ENCODE results near the gene INTS11. TPM values are rescaled to one million over a fixed set of nuclear protein-coding genes. Genes with fewer than 3 reads are reported as not detected.
A peak's percentile ranks its signal among the peaks of the same experiment; 100 is the strongest.

The INTS11 gene
- total RNA-seq, 1 donor from 2014 or later = 151 TPM

DNA sequence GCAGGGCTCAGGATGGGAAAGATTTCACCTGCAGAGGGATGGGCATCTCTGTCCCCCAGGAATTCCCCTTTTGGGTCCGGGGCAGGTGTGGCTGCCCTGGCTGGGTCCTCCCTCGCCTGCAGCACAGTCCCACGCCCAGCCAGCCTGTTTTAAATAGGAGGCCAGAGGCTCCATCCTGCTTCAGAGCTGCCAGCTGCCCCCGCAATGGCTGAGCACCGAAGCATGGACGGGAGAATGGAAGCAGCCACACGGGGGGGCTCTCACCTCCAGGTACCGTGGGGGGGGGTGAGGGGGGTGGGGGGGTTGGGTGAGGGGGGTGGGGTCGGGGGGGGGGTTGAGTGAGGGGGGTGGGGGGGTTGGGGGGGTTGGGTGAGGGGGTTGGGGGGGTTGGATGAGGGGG is 40.6 kb downstream of the INTS11 start:
- POLR2A ChIA-PET = interaction anchor here (0.8 kb wide), 1 partner anchor 301 kb away, joined by 3 read pairs; no protein-coding TSS in a partner anchor
- H3K27me3 Mint-ChIP-seq = no peaks in the 10 kb centered on the region
- no peak overlapping the region for H3K4me3 Mint-ChIP-seq
- no peaks in the 10 kb centered on the region for H3K9me3 Mint-ChIP-seq
- intact Hi-C loops (cut with micrococcal nuclease) = no loop called here
- DNase-seq = no peak
- CTCF ChIA-PET = no interaction called here
- ATAC-seq (ENCODE audit: low read depth) = peak; percentile 49
- H3K4me1 Mint-ChIP-seq = peaks cover 4% of the 10 kb centered on the region
- no peaks in the 10 kb centered on the region for H3K36me3 Mint-ChIP-seq (ENCODE audit: low read depth)
- no peak overlapping the region for H3K27ac Mint-ChIP-seq
- TF ChIP-seq, protein P1, sequence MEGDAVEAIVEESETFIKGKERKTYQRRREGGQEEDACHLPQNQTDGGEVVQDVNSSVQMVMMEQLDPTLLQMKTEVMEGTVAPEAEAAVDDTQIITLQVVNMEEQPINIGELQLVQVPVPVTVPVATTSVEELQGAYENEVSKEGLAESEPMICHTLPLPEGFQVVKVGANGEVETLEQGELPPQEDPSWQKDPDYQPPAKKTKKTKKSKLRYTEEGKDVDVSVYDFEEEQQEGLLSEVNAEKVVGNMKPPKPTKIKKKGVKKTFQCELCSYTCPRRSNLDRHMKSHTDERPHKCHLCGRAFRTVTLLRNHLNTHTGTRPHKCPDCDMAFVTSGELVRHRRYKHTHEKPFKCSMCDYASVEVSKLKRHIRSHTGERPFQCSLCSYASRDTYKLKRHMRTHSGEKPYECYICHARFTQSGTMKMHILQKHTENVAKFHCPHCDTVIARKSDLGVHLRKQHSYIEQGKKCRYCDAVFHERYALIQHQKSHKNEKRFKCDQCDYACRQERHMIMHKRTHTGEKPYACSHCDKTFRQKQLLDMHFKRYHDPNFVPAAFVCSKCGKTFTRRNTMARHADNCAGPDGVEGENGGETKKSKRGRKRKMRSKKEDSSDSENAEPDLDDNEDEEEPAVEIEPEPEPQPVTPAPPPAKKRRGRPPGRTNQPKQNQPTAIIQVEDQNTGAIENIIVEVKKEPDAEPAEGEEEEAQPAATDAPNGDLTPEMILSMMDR (IDR thresholded peaks at IDR 0.05) = no peak

DNA sequence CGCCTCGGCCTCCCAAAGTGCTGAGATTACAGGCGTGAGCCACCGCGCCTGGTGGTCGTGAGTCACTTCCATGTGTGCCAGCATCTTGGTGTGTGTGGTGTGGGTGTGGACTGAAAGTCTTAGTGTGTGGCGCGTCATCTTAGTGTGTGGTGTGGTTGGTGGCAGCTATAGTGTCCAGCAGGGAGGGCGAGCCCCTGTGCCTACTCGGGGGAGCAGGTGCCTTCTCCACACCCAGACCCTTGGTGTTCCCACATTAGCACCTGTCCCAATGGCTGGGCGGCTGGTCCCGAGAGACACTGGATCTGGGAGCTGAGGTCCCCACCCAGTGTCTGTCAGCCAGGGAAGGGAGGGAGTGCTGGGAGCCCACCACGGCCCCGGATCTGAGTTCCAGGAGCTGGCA is 41.5 kb downstream of the INTS11 start:
- DNase-seq (no peak), ATAC-seq (ENCODE audit: low read depth) (no peak)
- no peaks in the 10 kb centered on the region for H3K36me3 Mint-ChIP-seq (ENCODE audit: low read depth)
- H3K27me3 Mint-ChIP-seq = no peaks in the 10 kb centered on the region
- H3K4me1 Mint-ChIP-seq = peaks cover 4% of the 10 kb centered on the region
- ChIA-PET CTCF (no interaction called here), POLR2A (interaction anchor here (0.7 kb wide), 1 partner anchor 826 kb away, joined by 3 read pairs; no protein-coding TSS in a partner anchor)
- no peak overlapping the region for H3K4me3 Mint-ChIP-seq
- H3K9me3 Mint-ChIP-seq = no peaks in the 10 kb centered on the region
- TF ChIP-seq, protein P1 (IDR thresholded peaks at IDR 0.05) = no peak
- intact Hi-C loops (cut with micrococcal nuclease) = no loop called here
- no peak overlapping the region for H3K27ac Mint-ChIP-seq

DNA sequence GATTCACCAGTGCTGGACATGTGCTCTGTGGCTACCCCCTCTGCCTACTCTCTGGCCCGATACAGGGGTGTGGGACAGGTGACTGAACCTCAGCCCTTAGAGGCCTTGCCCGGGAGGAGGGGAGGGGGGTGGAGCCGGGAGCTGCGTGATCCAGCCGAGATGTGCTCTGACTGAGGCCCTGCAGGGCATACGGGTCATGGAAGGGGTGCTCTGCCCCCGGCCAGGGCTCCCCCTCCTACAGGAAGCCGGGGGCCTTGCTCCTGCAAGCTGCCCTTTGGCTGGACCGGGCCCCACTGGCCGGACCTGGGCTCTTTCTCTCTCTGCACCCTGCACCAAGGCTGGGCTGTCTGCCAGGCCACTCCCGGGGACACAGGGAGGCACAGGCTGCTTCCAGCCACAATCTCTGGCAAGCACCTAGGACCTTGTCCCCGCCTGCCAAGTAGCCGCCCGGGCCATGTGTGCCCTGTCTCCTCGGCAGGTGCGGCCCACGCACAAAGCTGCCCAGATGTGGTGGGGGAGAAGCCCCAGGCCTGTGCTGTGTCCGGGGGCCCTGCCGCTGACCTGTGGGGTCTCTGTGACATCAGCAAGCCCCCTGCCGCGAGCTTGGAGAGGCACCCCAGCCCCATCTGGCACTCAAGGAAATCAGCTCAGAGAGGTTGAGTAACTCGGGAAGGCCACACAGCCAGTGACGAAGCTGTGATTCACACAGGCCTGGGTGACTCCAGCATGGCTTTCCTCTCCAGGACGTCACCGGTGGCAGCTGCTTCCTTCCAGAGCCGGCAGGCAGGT is 42.7 kb downstream of the INTS11 start:
- TF ChIP-seq, protein P1 (IDR thresholded peaks at IDR 0.05) = no peak
- Mint-ChIP-seq H3K27ac (no peak overlapping the region), H3K36me3 (ENCODE audit: low read depth) (no peaks in the 10 kb centered on the region), H3K27me3 (no peaks in the 10 kb centered on the region), H3K9me3 (no peaks in the 10 kb centered on the region), H3K4me3 (no peak overlapping the region), H3K4me1 (peaks cover 4% of the 10 kb centered on the region)
- CTCF ChIA-PET = no interaction called here
- no peak for ATAC-seq (ENCODE audit: low read depth)
- POLR2A ChIA-PET = no interaction called here
- intact Hi-C loops (cut with micrococcal nuclease) = no loop called here
- DNase-seq = no peak

DNA sequence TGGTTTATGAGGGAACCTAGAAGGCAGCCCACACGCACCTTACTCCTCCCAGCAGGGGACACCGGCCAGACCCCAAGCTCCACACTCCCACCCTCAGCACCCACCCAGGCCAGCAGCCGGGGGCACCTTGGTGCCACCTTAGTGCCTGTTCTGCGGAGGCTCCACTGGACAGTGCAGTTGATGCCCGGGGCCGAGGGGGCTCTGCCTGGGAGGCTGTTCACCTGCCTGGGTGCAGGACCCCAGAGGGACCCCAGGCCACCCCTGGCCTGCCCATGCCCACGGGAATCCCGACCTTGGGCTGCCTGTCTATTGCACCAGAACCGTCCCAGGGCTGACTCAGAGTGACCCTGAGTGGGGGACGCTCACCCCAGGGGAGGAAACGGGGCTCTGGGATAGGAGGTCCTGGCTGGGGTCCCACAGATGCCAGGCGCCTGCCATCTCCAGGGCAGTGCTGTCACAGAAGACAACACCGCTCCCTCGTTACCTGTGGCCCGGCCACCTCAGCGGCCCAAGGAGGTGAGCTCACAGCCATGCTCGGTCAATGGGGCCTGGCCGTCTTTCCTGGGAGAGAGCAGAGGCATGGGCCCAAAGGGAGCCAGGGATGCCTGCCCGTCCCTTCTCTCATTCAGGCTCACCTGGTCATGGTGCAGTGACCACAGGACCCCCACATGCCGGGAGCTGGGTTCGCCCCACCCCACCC is 43.5 kb downstream of the INTS11 start:
- CTCF ChIA-PET = no interaction called here
- Mint-ChIP-seq H3K4me3 (no peak overlapping the region), H3K27ac (no peak overlapping the region), H3K36me3 (ENCODE audit: low read depth) (no peaks in the 10 kb centered on the region), H3K9me3 (no peaks in the 10 kb centered on the region), H3K27me3 (no peaks in the 10 kb centered on the region), H3K4me1 (peaks cover 4% of the 10 kb centered on the region)
- TF ChIP-seq, protein P1 (IDR thresholded peaks at IDR 0.05) = no peak
- ATAC-seq (ENCODE audit: low read depth) (no peak), DNase-seq (no peak)
- intact Hi-C loops (cut with micrococcal nuclease) = no loop called here
- POLR2A ChIA-PET = no interaction called here

DNA sequence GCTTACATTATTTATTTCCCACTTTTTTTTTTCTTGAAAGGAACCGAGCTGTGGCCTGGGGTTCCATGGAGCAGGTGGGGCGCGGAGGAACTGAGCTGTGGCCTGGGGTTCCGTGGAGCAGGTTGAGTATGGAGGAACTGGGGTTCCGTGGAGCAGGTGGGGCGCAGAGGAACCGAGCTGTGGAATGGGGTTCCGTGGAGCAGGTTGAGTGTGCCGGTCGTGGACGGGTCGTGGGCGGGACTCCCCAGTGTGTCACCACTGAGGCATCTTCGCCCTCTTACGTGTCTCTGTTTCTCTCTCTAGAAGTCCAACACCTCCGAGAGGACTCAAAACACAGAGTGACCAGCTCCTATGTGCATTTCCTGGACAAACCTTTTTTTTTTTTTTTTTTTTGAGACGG is 45.4 kb downstream of the INTS11 start:
- ATAC-seq (ENCODE audit: low read depth) (no peak), DNase-seq (no peak)
- intact Hi-C loops (cut with micrococcal nuclease) = no loop called here
- TF ChIP-seq, protein P1 (IDR thresholded peaks at IDR 0.05) = no peak
- H3K9me3 Mint-ChIP-seq = no peaks in the 10 kb centered on the region
- H3K27me3 Mint-ChIP-seq = no peaks in the 10 kb centered on the region
- H3K4me3 Mint-ChIP-seq = no peak overlapping the region
- peaks cover 7% of the 10 kb centered on the region for H3K4me1 Mint-ChIP-seq
- no peak overlapping the region for H3K27ac Mint-ChIP-seq
- ChIA-PET POLR2A (interaction anchor here (0.6 to 0.7 kb wide), 2 partner anchors 92 to 149 kb away, joined by 4 read pairs; no protein-coding TSS in a partner anchor), CTCF (interaction anchor here (1.0 kb wide), 1 partner anchor 157 kb away, joined by 3 read pairs; no protein-coding TSS in a partner anchor)
- H3K36me3 Mint-ChIP-seq (ENCODE audit: low read depth) = no peaks in the 10 kb centered on the region
